Thyroid gland (tissue), 4 donors: ENCODE results near the gene TBC1D16. TPM values are rescaled to one million over a fixed set of nuclear protein-coding genes. Genes with fewer than 3 reads are reported as not detected.

Experiments used
- DNase-seq, 2 donors: peaks; one replicate each; pipeline ENCODE4 v3.0.0-alpha.2; 2019
- H3K27ac ChIP-seq, 3 donors: fragments of 200-600 bp; sonication (generic); 1 replicate in 2 of 3; 2 replicates in 1 of 3; pipeline ENCODE4 v1.5.1; 2016 to 2019; ENCODE audit warnings: mild to moderate bottlenecking in 1 of 3, moderate library complexity in 1 of 3
- H3K27me3 ChIP-seq: fragments of 200-600 bp; sonication (generic); one replicate; pipeline ENCODE4 v1.5.1; 2019
- H3K36me3 ChIP-seq, 2 donors: fragments of 200-600 bp; sonication (generic); one replicate each; pipeline ENCODE4 v1.5.1; 2016 to 2019
- H3K4me1 ChIP-seq, 2 donors: fragments of 200-600 bp; sonication (generic); one replicate each; pipeline ENCODE4 v1.5.1; 2017 to 2019
- H3K4me3 ChIP-seq, 3 donors: fragments of 200-600 bp; sonication (generic); replicated peaks in 1 of 3; 1 replicate in 2 of 3; 2 replicates in 1 of 3; pipeline ENCODE4 v1.5.1; 2016; ENCODE audit warnings: mild to moderate bottlenecking in 1 of 3
- H3K9me3 ChIP-seq: fragments of 200-600 bp; sonication (generic); one replicate; pipeline ENCODE4 v1.5.1; 2017
- POLR2A ChIP-seq, 2 donors: fragments of 450-650 bp; IDR thresholded peaks; one replicate each; pipeline ENCODE4 v1.6.1; 2017; ENCODE audit warnings: antibody characterized with exemption in 2 of 2, mild to moderate bottlenecking in 2 of 2, moderate library complexity in 1 of 2
- WGBS, 2 donors: methylation state at CpG; one replicate each; pipeline ENCODE4 v1.1.5; 2017; 5-methylcytosine and 5-hydroxymethylcytosine counted together
- intact Hi-C: fragments of 100-400 bp; cut with DNase I; formaldehyde crosslinking; loops from one replicate; pipeline ENCODE4 v1.15.1; 2023
- total RNA-seq, 4 donors: library from RNA; depleted of rRNA; stranded (reverse); fragments of >200 nt; gene quantifications; one replicate each; pipeline ENCODE4 v1.2.3, GENCODE V29; 2016
- TF ChIP-seq, protein P1 (sequence below), 6 experiments: fragments of 200-600 bp in 3 of 6; fragments of 450-650 bp in 3 of 6; sonication (generic) in 3 of 6; IDR thresholded peaks; one replicate each; pipeline ENCODE4 v1.5.1; 2016 to 2019; ENCODE audit warnings: antibody characterized with exemption in 6 of 6, mild to moderate bottlenecking in 2 of 6, inconsistent platforms in 1 of 6, moderate library complexity in 1 of 6

TBC1D16 gene
- total RNA-seq, 4 donors from 2014 or later, result 25.4 to 32.2 (median 29.8) TPM

DNA sequence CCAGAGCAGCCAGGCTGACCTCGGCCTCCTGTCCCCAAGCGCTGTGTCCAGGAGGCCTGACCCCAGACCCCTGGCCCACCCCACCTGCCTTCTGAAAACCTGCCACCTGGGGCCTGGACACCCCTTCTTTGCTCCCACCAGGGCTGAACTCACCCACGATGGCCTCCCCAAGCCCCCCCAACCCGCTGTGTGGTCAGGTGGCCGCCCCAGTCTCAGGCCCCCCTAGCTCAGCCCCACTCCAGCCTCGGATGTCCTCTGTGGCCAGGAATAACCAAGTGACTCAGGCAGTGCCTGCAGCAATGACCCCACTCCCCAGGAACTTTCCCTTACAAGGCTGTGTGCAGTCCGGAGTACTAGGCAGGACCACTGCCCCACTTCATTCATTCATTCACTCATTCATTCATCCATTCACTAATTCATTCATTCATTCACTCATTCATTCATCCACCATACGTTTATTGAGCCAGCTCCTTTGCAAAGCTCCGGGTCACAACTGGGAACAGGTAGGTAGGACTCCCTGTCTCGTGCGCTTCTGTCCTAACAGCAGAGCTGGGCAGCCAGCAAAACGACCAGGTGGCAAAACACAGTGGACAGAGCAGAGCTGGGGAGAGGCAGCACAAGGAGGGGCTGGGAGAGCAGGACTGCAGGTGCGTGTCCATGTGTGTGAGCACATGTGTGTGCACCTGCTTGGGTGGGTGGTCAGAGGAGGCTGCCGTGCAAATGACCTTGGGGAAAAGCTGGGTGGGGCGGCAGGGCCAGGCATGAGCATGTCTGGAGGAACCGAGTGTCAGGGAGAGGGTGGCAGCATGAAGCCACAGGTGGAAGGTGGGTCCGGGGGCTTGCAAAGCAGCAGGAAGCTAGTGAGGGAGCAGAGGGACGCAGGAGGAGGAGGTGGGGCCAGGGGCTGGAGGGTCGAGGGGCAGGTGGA, 120.6 kb downstream of the TBC1D16 start:
- 58 to 62% methylated on average over 14 to 16 of the region's 19 CpGs for WGBS, 2 donors
- intact Hi-C loops, result no loop called here
- no peak for DNase-seq
- Histone ChIP-seq H3K36me3 (no peaks in the 10 kb centered on the region), H3K9me3 (no peaks in the 10 kb centered on the region), H3K4me3 (no peak overlapping the region), H3K4me1 (peaks cover 16 to 20% of the 10 kb centered on the region in 2 donors), H3K27me3 (no peaks in the 10 kb centered on the region), H3K27ac (no peak overlapping the region)
- no peak for TF ChIP-seq POLR2A (IDR thresholded peaks at IDR 0.05)
- TF ChIP-seq, protein P1, sequence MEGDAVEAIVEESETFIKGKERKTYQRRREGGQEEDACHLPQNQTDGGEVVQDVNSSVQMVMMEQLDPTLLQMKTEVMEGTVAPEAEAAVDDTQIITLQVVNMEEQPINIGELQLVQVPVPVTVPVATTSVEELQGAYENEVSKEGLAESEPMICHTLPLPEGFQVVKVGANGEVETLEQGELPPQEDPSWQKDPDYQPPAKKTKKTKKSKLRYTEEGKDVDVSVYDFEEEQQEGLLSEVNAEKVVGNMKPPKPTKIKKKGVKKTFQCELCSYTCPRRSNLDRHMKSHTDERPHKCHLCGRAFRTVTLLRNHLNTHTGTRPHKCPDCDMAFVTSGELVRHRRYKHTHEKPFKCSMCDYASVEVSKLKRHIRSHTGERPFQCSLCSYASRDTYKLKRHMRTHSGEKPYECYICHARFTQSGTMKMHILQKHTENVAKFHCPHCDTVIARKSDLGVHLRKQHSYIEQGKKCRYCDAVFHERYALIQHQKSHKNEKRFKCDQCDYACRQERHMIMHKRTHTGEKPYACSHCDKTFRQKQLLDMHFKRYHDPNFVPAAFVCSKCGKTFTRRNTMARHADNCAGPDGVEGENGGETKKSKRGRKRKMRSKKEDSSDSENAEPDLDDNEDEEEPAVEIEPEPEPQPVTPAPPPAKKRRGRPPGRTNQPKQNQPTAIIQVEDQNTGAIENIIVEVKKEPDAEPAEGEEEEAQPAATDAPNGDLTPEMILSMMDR (IDR thresholded peaks at IDR 0.05), result no peak

DNA sequence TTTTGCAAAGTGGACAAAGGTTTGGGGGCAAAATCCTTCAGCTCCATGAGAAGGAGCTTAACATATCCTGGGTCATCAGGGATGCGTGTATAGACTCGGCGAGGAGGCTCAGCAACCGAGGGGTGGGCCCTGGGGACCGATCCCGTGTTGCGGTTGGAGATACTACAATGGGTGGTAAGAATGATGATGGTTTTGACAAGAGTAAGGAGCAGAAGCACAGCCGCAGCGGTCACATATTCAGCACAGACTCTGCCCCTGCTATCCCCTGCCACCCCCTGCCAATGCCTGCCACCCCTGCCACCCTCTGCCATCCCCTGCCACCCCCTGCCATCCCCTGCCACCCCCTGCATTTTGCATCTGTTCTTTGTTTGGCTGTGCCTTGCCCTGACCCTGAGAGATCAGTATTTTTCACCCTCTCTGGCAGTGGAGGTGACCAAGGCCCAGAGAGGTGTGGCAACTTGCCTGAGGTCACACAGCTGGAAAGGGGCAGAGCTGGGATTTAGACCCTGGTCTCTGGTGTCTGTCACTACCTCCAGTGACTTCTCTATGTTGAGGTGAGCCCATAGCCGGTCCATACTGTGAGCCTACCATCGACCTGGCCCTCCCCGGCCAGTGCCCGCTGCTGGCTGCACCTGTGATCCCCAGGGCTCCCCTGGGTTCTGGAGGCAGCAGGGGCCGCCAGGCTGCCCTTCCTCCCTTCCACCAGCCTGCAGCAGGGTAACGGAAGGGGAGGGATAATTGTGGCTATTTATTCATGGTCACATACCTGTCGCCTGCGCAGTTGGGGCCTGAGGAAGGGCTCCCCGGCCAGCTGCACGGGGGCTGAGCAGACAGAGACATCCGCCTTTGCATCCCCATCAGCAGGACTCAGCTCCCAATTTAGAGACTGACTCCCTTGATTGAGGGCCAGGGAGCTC, 121.5 kb downstream of the TBC1D16 start:
- Histone ChIP-seq H3K4me1 (peaks cover 10 to 12% of the 10 kb centered on the region in 2 donors), H3K27me3 (no peaks in the 10 kb centered on the region), H3K4me3 (no peak overlapping the region), H3K36me3 (no peaks in the 10 kb centered on the region), H3K9me3 (no peaks in the 10 kb centered on the region), H3K27ac (no peak overlapping the region)
- TF ChIP-seq POLR2A (IDR thresholded peaks at IDR 0.05), result no peak
- TF ChIP-seq, protein P1 (IDR thresholded peaks at IDR 0.05), result no peak
- 86 to 87% methylated on average over 10 to 13 of the region's 20 CpGs for WGBS, 2 donors
- intact Hi-C loops, result no loop called here
- DNase-seq, result no peak

DNA sequence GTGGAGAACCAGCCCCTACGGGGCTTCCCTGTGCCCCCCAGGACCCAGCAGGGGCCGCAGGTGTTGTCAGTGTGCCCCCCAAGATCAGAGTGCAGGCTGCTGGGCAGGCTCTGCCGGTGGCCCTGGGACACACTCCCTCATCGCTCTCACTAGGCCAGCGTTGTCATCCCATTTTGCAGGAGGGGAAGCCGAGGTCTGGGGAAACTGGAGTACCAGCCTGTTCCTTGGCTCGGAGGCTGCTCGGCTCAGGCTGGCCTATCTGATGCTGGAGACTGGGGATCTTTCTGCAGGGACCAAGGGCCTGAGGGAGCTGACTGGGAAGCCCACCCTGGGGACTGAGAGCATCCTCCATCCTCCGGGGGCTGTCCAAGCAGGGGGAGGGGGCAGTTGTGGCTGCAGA, 122.2 kb downstream of the TBC1D16 start:
- Histone ChIP-seq H3K36me3 (no peaks in the 10 kb centered on the region), H3K9me3 (no peaks in the 10 kb centered on the region), H3K4me3 (no peak overlapping the region), H3K4me1 (peaks cover 4 to 5% of the 10 kb centered on the region in 2 donors), H3K27me3 (no peaks in the 10 kb centered on the region), H3K27ac (no peak overlapping the region)
- 80 to 96% methylated on average over 2 to 3 of the region's 9 CpGs for WGBS, 2 donors
- TF ChIP-seq POLR2A (IDR thresholded peaks at IDR 0.05), result no peak
- TF ChIP-seq, protein P1 (IDR thresholded peaks at IDR 0.05), result no peak
- no peak for DNase-seq
- intact Hi-C loops, result no loop called here

DNA sequence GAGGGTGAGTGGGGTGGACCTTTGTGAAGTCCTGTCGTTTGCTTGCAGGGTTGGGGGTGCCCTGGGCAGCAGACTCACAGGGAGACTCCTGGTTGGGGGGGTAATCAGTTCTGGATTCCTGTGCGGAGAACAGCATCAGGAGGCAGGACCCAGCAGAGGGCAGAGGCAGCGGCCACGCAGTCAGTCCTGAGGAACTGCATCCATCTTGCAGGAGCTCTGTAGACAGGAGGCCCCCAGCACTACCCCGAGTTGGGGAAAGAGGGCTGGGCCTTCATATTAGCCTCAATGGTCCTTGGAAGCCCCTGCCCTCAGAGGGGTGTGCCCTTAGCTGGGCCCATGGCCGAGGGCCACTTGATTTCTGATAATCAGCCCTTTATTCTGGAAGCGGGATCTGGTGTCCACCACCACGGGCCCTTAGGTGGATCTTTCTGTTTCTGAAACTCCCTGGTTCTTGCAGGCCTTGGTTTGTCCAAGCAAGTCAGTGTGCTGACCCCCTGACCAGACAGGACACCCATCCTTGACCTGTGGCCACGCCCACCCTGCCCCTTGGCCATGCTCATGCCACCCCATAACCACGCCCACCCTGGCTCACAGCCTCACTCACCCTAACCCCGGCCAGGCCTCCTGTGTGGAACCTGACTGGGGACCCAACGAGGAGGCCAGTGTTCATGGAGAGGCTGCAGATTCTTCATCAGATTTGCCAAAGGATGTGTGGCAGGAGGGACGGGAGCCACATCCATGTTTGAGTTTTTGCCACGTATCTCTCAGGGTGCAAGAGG, 122.9 kb downstream of the TBC1D16 start:
- TF ChIP-seq, protein P1 (IDR thresholded peaks at IDR 0.05), result no peak
- no peak for TF ChIP-seq POLR2A (IDR thresholded peaks at IDR 0.05)
- intact Hi-C loops, result no loop called here

More for the DNA sequence above, 122.9 kb downstream of the TBC1D16 start:
- Histone ChIP-seq H3K9me3 (no peaks in the 10 kb centered on the region), H3K27me3 (no peaks in the 10 kb centered on the region), H3K4me3 (no peak overlapping the region), H3K36me3 (no peaks in the 10 kb centered on the region), H3K27ac (no peak overlapping the region), H3K4me1 (no peaks in the 10 kb centered on the region)
- no peak for DNase-seq
- WGBS, 2 donors, result 88 to 89% methylated on average over 9 to 13 of the region's 14 CpGs
